OCI-LY1 (cell line): ENCODE measurements around the gene TPD52L1.
"Not testable (repeated sequence)": the region's sequence is repeated elsewhere in the genome, so short reads cannot be mapped to it uniquely, and the experiment has no call there.

Experiments
- EZH2 ChIP-seq: fragments of 200-600 bp; sonication (generic), shearing (Covaris generic); IDR thresholded peaks from 2 replicates; pipeline ENCODE4 v1.8.0; 2017; ENCODE audit warnings: borderline replicate concordance, mixed run types, mild to moderate bottlenecking, antibody characterized with exemption, low read length, moderate library complexity, mixed read lengths
- TF ChIP-seq, protein P1 (sequence below): fragments of 200-600 bp; sonication (generic), shearing (Covaris generic); IDR thresholded peaks from 2 replicates; pipeline ENCODE4 v1.5.1; 2017; ENCODE audit warnings: mild to moderate bottlenecking, antibody characterized with exemption, low read length, moderate library complexity, mixed read lengths

- TF ChIP-seq, protein P1, sequence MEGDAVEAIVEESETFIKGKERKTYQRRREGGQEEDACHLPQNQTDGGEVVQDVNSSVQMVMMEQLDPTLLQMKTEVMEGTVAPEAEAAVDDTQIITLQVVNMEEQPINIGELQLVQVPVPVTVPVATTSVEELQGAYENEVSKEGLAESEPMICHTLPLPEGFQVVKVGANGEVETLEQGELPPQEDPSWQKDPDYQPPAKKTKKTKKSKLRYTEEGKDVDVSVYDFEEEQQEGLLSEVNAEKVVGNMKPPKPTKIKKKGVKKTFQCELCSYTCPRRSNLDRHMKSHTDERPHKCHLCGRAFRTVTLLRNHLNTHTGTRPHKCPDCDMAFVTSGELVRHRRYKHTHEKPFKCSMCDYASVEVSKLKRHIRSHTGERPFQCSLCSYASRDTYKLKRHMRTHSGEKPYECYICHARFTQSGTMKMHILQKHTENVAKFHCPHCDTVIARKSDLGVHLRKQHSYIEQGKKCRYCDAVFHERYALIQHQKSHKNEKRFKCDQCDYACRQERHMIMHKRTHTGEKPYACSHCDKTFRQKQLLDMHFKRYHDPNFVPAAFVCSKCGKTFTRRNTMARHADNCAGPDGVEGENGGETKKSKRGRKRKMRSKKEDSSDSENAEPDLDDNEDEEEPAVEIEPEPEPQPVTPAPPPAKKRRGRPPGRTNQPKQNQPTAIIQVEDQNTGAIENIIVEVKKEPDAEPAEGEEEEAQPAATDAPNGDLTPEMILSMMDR, result not testable (repeated sequence)
- TF ChIP-seq EZH2, result not testable (repeated sequence)
Observed at GRCh38 chr6:125282470-125282869, 128.9 kb downstream of the TPD52L1 start.
